ENCODE measurements around the gene TSPYL6. TPM values are rescaled to one million over a fixed set of nuclear protein-coding genes. Genes with fewer than 3 reads are reported as not detected.
A peak's percentile ranks its signal among the peaks of the same experiment; 100 is the strongest.

Gene TSPYL6
- total and polyA plus RNA-seq, 2 experiments from 2014 or later = not detected

GRCh38 chr2:54206596-54206995 is 49.4 kb downstream of the TSPYL6 start:
- Histone ChIP-seq H3K4me2 (no peak overlapping the region), H3K9me2 (ENCODE audit: insufficient read depth) (no peaks in the 10 kb centered on the region), H3K27me3 (ENCODE audit: insufficient read depth) (no peaks in the 10 kb centered on the region), H4K20me1 (replicated peaks; ENCODE audit: insufficient read depth) (no peaks in the 10 kb centered on the region), H3K36me3 (ENCODE audit: insufficient read depth) (no peaks in the 10 kb centered on the region), H3K79me2 (replicated peaks; ENCODE audit: insufficient read depth) (no peaks in the 10 kb centered on the region), H3K27ac (ENCODE audit: low read depth) (no peak overlapping the region), H2AFZ (no peak overlapping the region), H3K4me3 (no peak overlapping the region), H3K4me1 (ENCODE audit: insufficient read depth) (no peaks in the 10 kb centered on the region), H3F3A (replicated peaks; ENCODE audit: low read depth) (no peaks in the 10 kb centered on the region)
- no peak overlapping the region for H3K4me3 Mint-ChIP-seq
- H3K4me1 Mint-ChIP-seq = no peaks in the 10 kb centered on the region
- no peaks in the 10 kb centered on the region for H3K36me3 Mint-ChIP-seq (ENCODE audit: low read depth)
- peak; percentile 43 for DNase-seq (ENCODE audit: low spot score)
- 0 out of 3 replicates have a peak, but pooled peaks cover 3% of the 10 kb centered on the region for H3K9me3 Mint-ChIP-seq
- H3K27ac Mint-ChIP-seq = no peak overlapping the region
- ATAC-seq = no peak
- H3K27me3 Mint-ChIP-seq (ENCODE audit: insufficient read depth, low read depth, poor library complexity) = no peaks in the 10 kb centered on the region
- TF ChIP-seq STAT1 (IDR thresholded peaks at IDR 0.05; ENCODE audit: unreplicated experiment) = no peak
- peak; percentile 47 to 71; a peak in 3 of 4 replicates for TF ChIP-seq CTCF (conservative IDR thresholded peaks at IDR 0.05; ENCODE audit: low read depth in 2 of 2)

GRCh38 chr2:54204476-54204875 is 51.6 kb downstream of the TSPYL6 start:
- no peaks in the 10 kb centered on the region for H3K36me3 ChIP-seq (ENCODE audit: insufficient read depth)
- no peak overlapping the region for H2AFZ ChIP-seq
- H3K27ac Mint-ChIP-seq = no peak overlapping the region
- H4K20me1 ChIP-seq (replicated peaks; ENCODE audit: insufficient read depth) = no peaks in the 10 kb centered on the region
- DNase-seq (ENCODE audit: low spot score) (peak; percentile 5), ATAC-seq (no peak)
- no peak overlapping the region for H3K4me2 ChIP-seq
- H3K4me1 ChIP-seq (ENCODE audit: insufficient read depth) = no peaks in the 10 kb centered on the region
- no peak overlapping the region for H3K4me3 ChIP-seq
- no peaks in the 10 kb centered on the region for H3K27me3 ChIP-seq (ENCODE audit: insufficient read depth)
- H3K36me3 Mint-ChIP-seq (ENCODE audit: low read depth) = no peaks in the 10 kb centered on the region
- H3K27me3 Mint-ChIP-seq (ENCODE audit: insufficient read depth, low read depth, poor library complexity) = peaks cover 2% of the 10 kb centered on the region
- H3K9me3 Mint-ChIP-seq = 0 out of 3 replicates have a peak, but pooled peaks cover 3% of the 10 kb centered on the region
- H3K27ac ChIP-seq (ENCODE audit: low read depth) = no peak overlapping the region
- no peaks in the 10 kb centered on the region for H3F3A ChIP-seq (replicated peaks; ENCODE audit: low read depth)
- H3K79me2 ChIP-seq (replicated peaks; ENCODE audit: insufficient read depth) = no peaks in the 10 kb centered on the region
- no peaks in the 10 kb centered on the region for H3K4me1 Mint-ChIP-seq
- H3K4me3 Mint-ChIP-seq = no peak overlapping the region
- H3K9me2 ChIP-seq (ENCODE audit: insufficient read depth) = no peaks in the 10 kb centered on the region
- TF ChIP-seq ZNF462 (CRISPR knock-in tag; IDR thresholded peaks at IDR 0.05) = no peak
- no peak for TF ChIP-seq ETS1 (IDR thresholded peaks at IDR 0.05)
- no peak for TF ChIP-seq EZH2phosphoT487 (IDR thresholded peaks at IDR 0.05; ENCODE audit: unreplicated experiment)
- TF ChIP-seq NANOG (IDR thresholded peaks at IDR 0.05; ENCODE audit: borderline replicate concordance) = no peak
